Activated CD4-positive, alpha-beta T cell treated with anti-CD3 and anti-CD28 coated beads, Interleukin-2, amount 10 ng/mL, durations not matched to agents 7 days and 5 days (primary cell): Measurements from ENCODE around the gene SRD5A3. TPM values are rescaled to one million over a fixed set of nuclear protein-coding genes. Genes with fewer than 3 reads are reported as not detected.
A peak's percentile ranks its signal among the peaks of the same experiment; 100 is the strongest.

Experiments used
- CTCF ChIA-PET: fragments of 350-600 bp; sonication (Branson Sonifier 250); formaldehyde crosslinking; loops from one replicate; lab custom pipeline; 2021; ENCODE audit warnings: antibody characterized with exemption; lab: Charles Lee
- POLR2A ChIA-PET: fragments of 350-600 bp; sonication (Branson Sonifier 250); formaldehyde crosslinking; loops from one replicate; lab custom pipeline; 2021; ENCODE audit warnings: antibody characterized with exemption; lab: Charles Lee
- DNase-seq: peaks from one replicate; pipeline ENCODE4 v3.0.0-alpha.2; 2020
- H3K27ac Mint-ChIP-seq: one replicate; pipeline ENCODE4 v1.8.0; 2021; ENCODE audit warnings: mild to moderate bottlenecking, moderate library complexity, mixed read lengths
- H3K27me3 Mint-ChIP-seq: one replicate; pipeline ENCODE4 v1.8.0; 2021; ENCODE audit warnings: mixed read lengths
- H3K36me3 Mint-ChIP-seq: one replicate; pipeline ENCODE4 v1.8.0; 2021; ENCODE audit warnings: low read depth, mixed read lengths
- H3K4me1 Mint-ChIP-seq: one replicate; pipeline ENCODE4 v1.8.0; 2021; ENCODE audit warnings: mixed read lengths
- H3K4me3 Mint-ChIP-seq: one replicate; pipeline ENCODE4 v1.8.0; 2021; ENCODE audit warnings: mild to moderate bottlenecking, moderate library complexity, mixed read lengths
- H3K9me3 Mint-ChIP-seq: one replicate; pipeline ENCODE4 v1.8.0; 2021; ENCODE audit warnings: mixed read lengths
- total RNA-seq, 2 experiments: library from RNA; stranded (reverse); gene quantifications; one replicate each; pipeline ENCODE4 v1.2.3, GENCODE V29; 2021

Gene SRD5A3
- total RNA-seq, 2 experiments from 2014 or later = 8.3 to 10.3 TPM

- Mint-ChIP-seq H3K27me3 (no peaks in the 10 kb centered on the region), H3K4me3 (no peak overlapping the region), H3K9me3 (no peaks in the 10 kb centered on the region), H3K36me3 (no peaks in the 10 kb centered on the region), H3K4me1 (peaks cover 18% of the 10 kb centered on the region), H3K27ac (no peak overlapping the region)
- DNase-seq = peak; percentile 11
- ChIA-PET POLR2A (no interaction called here), CTCF (interaction anchor here (1.0 to 1.1 kb wide), 2 partner anchors 40 to 55 kb away, joined by 3 to 4 read pairs; partner anchors contain the start of gene SRD5A3)
These were observed 40.0 kb downstream of the SRD5A3 start for GRCh38 chr4:55386073-55386472.

GRCh38 chr4:55386840-55387239 is 40.8 kb downstream of the SRD5A3 start:
- no peaks in the 10 kb centered on the region for H3K36me3 Mint-ChIP-seq
- no peaks in the 10 kb centered on the region for H3K9me3 Mint-ChIP-seq
- ChIA-PET CTCF (interaction anchor here (0.6 to 1.1 kb wide), 2 partner anchors 41 to 1578 kb away, joined by 4 read pairs; partner anchors contain the start of gene SRD5A3), POLR2A (no interaction called here)
- H3K27me3 Mint-ChIP-seq = no peaks in the 10 kb centered on the region
- H3K27ac Mint-ChIP-seq = no peak overlapping the region
- DNase-seq = no peak
- H3K4me3 Mint-ChIP-seq = no peak overlapping the region
- H3K4me1 Mint-ChIP-seq = peaks cover 12% of the 10 kb centered on the region

GRCh38 chr4:55393461-55394320 is 47.6 kb downstream of the SRD5A3 start:
- no peak overlapping the region for H3K27ac Mint-ChIP-seq
- peaks cover 19% of the 10 kb centered on the region for H3K36me3 Mint-ChIP-seq
- no peak for DNase-seq
- H3K4me1 Mint-ChIP-seq = peaks cover 33% of the 10 kb centered on the region
- no peak overlapping the region for H3K4me3 Mint-ChIP-seq
- POLR2A ChIA-PET = no interaction called here
- H3K27me3 Mint-ChIP-seq = no peaks in the 10 kb centered on the region
- CTCF ChIA-PET = interaction anchor here (0.8 to 1.5 kb wide), 3 partner anchors 15 to 498 kb away, joined by 3 read pairs; no protein-coding TSS in a partner anchor
- H3K9me3 Mint-ChIP-seq = no peaks in the 10 kb centered on the region

GRCh38 chr4:55395218-55395528 is 49.1 kb downstream of the SRD5A3 start:
- ChIA-PET POLR2A (no interaction called here), CTCF (interaction anchor here (0.7 to 2.0 kb wide), 13 partner anchors 11 to 496 kb away, joined by 3 to 10 read pairs (median 3); partner anchors contain the start of gene SRD5A3)
- peak overlapping the region; percentile 95 for H3K27ac Mint-ChIP-seq
- no peak for DNase-seq
- H3K9me3 Mint-ChIP-seq = no peaks in the 10 kb centered on the region
- H3K27me3 Mint-ChIP-seq = no peaks in the 10 kb centered on the region
- H3K4me1 Mint-ChIP-seq = peaks cover 42% of the 10 kb centered on the region
- peak overlapping the region; percentile 89 for H3K4me3 Mint-ChIP-seq
- peaks cover 25% of the 10 kb centered on the region for H3K36me3 Mint-ChIP-seq

GRCh38 chr4:55395529-55396307 is 49.7 kb downstream of the SRD5A3 start, which contains the start of gene TMEM165:
Gene TMEM165 (plus strand): TSS chr4:55395957. CDS start chr4:55396190, 233 bp downstream.
- Mint-ChIP-seq H3K27ac (peak within 1 kb of the TSS; percentile 95), H3K4me3 (peak within 1 kb of the TSS; percentile 89), H3K36me3 (peaks cover 29% of the 10 kb centered on the region), H3K9me3 (no peaks in the 10 kb centered on the region), H3K27me3 (no peaks in the 10 kb centered on the region), H3K4me1 (peaks cover 43% of the 10 kb centered on the region)
- DNase-seq = peak; percentile 91
- ChIA-PET CTCF (interaction anchor here (0.7 to 2.0 kb wide), 13 partner anchors 11 to 496 kb away, joined by 3 to 10 read pairs (median 3); partner anchors contain the start of gene SRD5A3), POLR2A (no interaction called here)

GRCh38 chr4:55396308-55397125 is 50.5 kb downstream of the SRD5A3 start:
- peak overlapping the region; percentile 89 for H3K4me3 Mint-ChIP-seq
- H3K9me3 Mint-ChIP-seq = no peaks in the 10 kb centered on the region
- peaks cover 33% of the 10 kb centered on the region for H3K36me3 Mint-ChIP-seq
- peaks cover 47% of the 10 kb centered on the region for H3K4me1 Mint-ChIP-seq
- H3K27me3 Mint-ChIP-seq = no peaks in the 10 kb centered on the region
- ChIA-PET POLR2A (no interaction called here), CTCF (interaction anchor here (1.1 to 2.0 kb wide), 5 partner anchors 12 to 149 kb away, joined by 3 to 10 read pairs (median 4); partner anchors contain the start of gene SRD5A3)
- peak; percentile 18 for DNase-seq
- H3K27ac Mint-ChIP-seq = peak overlapping the region; percentile 82

GRCh38 chr4:55397126-55397436 is 51.0 kb downstream of the SRD5A3 start:
- H3K4me3 Mint-ChIP-seq = peak overlapping the region; percentile 84
- CTCF ChIA-PET = no interaction called here
- peaks cover 33% of the 10 kb centered on the region for H3K36me3 Mint-ChIP-seq
- POLR2A ChIA-PET = no interaction called here
- no peak for DNase-seq
- H3K27me3 Mint-ChIP-seq = no peaks in the 10 kb centered on the region
- H3K27ac Mint-ChIP-seq = peak overlapping the region; percentile 82
- peaks cover 47% of the 10 kb centered on the region for H3K4me1 Mint-ChIP-seq
- no peaks in the 10 kb centered on the region for H3K9me3 Mint-ChIP-seq

- H3K9me3 Mint-ChIP-seq = no peaks in the 10 kb centered on the region
- H3K27me3 Mint-ChIP-seq = no peaks in the 10 kb centered on the region
- H3K36me3 Mint-ChIP-seq = peaks cover 33% of the 10 kb centered on the region
- ChIA-PET POLR2A (no interaction called here), CTCF (interaction anchor here (0.6 kb wide), 1 partner anchor 13 kb away, joined by 3 read pairs; no protein-coding TSS in a partner anchor)
- peak overlapping the region; percentile 82 for H3K27ac Mint-ChIP-seq
- H3K4me3 Mint-ChIP-seq = peak overlapping the region; percentile 84
- DNase-seq = no peak
- H3K4me1 Mint-ChIP-seq = peaks cover 47% of the 10 kb centered on the region
These were observed 51.7 kb downstream of the SRD5A3 start for GRCh38 chr4:55397520-55398321.

- H3K27me3 Mint-ChIP-seq = no peaks in the 10 kb centered on the region
- H3K36me3 Mint-ChIP-seq = peaks cover 38% of the 10 kb centered on the region
- no peak for DNase-seq
- no peaks in the 10 kb centered on the region for H3K9me3 Mint-ChIP-seq
- CTCF ChIA-PET = interaction anchor here (1.3 to 1.7 kb wide), 2 partner anchors 15 to 21 kb away, joined by 3 to 4 read pairs; no protein-coding TSS in a partner anchor
- peaks cover 51% of the 10 kb centered on the region for H3K4me1 Mint-ChIP-seq
- H3K27ac Mint-ChIP-seq = peak overlapping the region; percentile 46
- POLR2A ChIA-PET = interaction anchor here (0.7 kb wide), 1 partner anchor 550 kb away, joined by 3 read pairs; no protein-coding TSS in a partner anchor
- peak overlapping the region; percentile 84 for H3K4me3 Mint-ChIP-seq
These were observed 52.4 kb downstream of the SRD5A3 start for GRCh38 chr4:55398461-55398860.

- Mint-ChIP-seq H3K27me3 (no peaks in the 10 kb centered on the region), H3K4me3 (peak overlapping the region; percentile 84), H3K36me3 (peaks cover 43% of the 10 kb centered on the region), H3K27ac (peak overlapping the region; percentile 73), H3K9me3 (no peaks in the 10 kb centered on the region), H3K4me1 (peaks cover 56% of the 10 kb centered on the region)
- DNase-seq = no peak
- ChIA-PET POLR2A (interaction anchor here (0.7 kb wide), 1 partner anchor 549 kb away, joined by 3 read pairs; no protein-coding TSS in a partner anchor), CTCF (interaction anchor here (1.3 to 1.7 kb wide), 3 partner anchors 15 to 550 kb away, joined by 3 to 4 read pairs (median 3); partner anchors contain the start of gene CEP135)
These were observed 52.9 kb downstream of the SRD5A3 start for GRCh38 chr4:55398966-55399365.

GRCh38 chr4:55399581-55399980 is 53.5 kb downstream of the SRD5A3 start:
- Mint-ChIP-seq H3K27me3 (no peaks in the 10 kb centered on the region), H3K4me1 (peaks cover 54% of the 10 kb centered on the region), H3K36me3 (peaks cover 47% of the 10 kb centered on the region), H3K9me3 (no peaks in the 10 kb centered on the region), H3K4me3 (no peak overlapping the region), H3K27ac (no peak overlapping the region)
- no peak for DNase-seq
- POLR2A ChIA-PET = interaction anchor here (0.6 kb wide), 1 partner anchor 146 kb away, joined by 3 read pairs; no protein-coding TSS in a partner anchor
- CTCF ChIA-PET = interaction anchor here (1.3 to 1.7 kb wide), 3 partner anchors 16 to 549 kb away, joined by 3 to 4 read pairs (median 3); partner anchors contain the start of gene CEP135
